CD4-positive, alpha-beta T cell treated with Interleukin-15 for 1 hour (primary cell): ENCODE data around the gene PYGL.

ENCODE experiments used
- DNase-seq: peaks from one replicate; pipeline ENCODE4 v3.0.0-alpha.2; 2020

PYGL gene

DNA sequence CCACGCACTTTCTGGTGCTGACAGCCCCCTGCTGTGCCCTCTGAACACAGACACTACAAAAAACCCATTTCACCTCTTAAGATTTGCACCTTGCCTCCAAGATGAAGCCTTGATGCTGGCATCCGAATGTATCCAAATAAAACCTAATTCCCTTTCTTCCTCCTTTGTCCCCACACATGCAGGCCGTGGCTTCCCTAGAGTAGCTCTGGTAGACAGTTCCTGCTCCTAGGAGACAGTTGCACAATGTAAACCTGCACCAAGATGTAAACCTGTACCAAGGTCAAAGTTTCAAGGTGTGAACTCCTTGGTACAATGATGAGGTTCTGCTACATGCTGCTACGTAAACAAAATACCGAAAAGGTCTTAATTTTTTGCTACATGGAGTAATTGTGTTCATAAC, 73.1 kb downstream of the PYGL start:
- DNase-seq: no peak

DNA sequence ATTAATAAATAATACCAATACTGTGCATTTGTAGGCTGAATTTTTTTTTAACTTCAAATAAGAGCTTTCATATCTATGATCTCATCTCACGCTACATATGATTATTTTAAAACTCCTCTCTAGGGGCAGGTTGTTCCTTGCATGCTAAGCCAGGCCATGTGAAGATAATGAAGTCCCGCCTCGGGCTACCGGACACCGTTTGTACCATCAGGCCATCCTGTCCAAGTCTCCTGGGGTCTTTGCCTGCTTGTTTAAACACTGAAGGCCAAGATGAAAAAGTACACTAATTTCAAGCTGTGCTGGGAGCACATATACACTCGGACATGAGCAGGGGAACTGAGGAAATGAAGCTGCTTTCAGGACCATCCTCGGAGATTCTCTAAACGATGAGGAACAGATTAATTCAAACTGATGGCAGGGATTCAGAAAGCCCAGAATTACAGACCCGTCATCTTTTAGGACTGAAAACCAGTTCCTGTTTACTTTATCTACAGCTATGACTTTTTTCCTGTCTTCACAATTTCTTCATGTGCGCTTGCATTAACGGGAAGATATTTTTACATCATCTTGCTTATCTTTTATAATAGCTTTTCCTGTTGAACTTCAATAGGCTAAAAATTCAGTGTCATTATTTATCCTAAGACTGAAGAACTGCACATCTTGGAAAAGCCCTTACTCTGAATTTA, 78.7 kb downstream of the PYGL start:
- DNase-seq: no peak

DNA sequence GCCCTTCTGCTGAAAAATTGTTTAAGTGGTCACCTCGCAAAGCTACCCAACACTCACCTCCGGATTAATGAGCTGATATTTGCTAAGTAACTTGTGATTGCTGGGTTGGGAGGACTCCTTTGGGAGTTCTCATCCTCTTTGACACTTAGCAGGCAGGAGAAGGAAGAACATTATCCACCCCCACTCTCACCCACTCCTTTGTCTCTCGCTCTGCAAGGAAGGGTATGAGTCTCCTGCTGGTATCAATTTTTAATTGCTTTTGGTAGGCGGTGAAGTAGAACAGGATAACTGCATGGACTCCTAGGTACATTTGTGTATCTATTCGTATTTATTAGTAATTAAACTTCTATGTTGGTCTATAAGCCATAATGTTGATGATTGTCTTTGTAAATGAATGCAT, 79.3 kb downstream of the PYGL start:
- DNase-seq: no peak

DNA sequence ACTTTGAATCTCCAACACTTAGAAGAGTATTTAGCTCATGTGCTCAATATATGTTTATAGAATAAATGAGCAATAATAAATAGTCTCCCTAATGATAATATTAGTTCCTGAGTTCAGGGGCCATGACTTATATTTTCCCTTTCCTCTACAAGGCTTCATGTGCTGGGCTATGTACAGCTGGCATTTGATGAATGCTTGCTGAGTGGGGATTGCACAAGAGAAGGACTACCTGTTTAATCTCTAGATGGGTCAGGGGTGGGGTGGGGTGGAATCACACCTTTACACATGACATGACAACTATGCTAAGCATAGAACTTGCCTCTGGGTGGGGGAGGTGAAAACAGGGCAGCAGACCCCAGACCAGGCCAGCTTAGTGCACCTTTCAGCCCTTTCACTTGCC, 80.0 kb downstream of the PYGL start:
- no peak for DNase-seq

DNA sequence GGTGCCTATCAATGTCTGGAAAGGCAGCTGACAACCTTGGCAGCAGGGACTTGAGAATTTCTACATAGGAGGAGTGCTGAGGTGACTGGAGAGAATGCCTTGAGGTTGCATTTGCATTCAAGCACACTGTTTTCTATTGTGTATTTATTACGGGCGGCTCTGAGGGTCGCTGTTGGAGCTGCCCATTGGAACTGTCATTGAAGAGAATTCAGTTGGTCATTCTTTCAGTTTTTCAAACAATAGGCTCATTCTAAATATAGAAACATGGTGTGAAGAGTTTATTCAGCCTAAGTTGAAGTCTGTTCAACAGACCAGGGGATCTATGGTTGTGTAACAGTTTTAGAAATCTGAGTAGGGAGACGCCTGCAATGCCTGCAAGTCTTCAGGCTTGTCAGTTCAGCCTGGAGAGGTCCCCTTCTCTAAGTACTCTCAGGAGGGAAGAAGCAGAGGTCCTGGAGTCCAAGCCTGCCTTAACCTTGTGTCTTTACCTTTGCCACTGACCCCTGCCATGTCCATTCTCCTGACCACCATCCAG, 82.2 kb downstream of the PYGL start:
- no peak for DNase-seq

DNA sequence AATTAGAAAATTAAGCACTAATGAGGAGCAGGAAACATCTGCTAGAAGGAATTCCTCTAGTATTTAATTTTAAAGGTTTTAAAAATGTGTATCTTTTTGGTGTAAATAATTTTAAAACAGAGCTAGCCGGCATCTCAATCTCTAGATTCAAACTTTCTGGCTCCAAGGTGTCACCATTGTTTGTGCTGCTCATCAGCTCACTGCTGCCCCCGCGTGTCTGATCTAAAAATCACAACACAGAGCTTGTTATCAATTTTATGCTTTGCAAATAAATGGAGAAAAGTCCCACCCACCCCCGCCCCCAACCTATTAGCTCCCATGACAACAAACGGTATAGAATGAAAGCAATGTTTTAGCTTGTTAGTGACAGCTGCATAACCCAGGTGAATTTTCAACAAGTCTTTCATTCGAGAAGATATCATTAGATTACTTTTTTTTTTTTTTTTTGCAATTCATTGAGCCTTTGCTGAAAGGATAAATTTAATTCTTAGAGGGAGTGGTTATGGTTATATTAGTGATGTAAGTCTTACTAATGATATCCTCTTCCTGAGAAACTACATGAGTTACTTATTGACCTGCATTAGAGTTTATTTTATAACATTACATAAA, 83.7 kb downstream of the PYGL start:
- peak; percentile 87 for DNase-seq

DNA sequence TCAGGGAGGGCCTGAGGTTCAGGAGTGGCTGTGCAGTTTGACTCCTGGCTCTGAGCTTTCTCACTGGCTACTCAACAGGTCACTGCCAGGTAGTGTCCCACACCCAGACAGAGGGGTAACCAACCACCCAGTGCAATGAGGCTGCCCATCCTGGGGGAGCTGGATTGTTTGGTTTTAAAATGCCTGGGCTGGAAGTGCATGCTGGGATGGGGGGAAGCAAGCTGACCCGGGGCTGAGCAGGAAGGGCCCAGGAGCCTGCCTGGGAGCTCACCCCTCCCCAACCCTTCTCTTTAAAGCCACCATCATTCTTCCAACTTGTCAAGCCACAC, 85.0 kb downstream of the PYGL start:
- no peak for DNase-seq

DNA sequence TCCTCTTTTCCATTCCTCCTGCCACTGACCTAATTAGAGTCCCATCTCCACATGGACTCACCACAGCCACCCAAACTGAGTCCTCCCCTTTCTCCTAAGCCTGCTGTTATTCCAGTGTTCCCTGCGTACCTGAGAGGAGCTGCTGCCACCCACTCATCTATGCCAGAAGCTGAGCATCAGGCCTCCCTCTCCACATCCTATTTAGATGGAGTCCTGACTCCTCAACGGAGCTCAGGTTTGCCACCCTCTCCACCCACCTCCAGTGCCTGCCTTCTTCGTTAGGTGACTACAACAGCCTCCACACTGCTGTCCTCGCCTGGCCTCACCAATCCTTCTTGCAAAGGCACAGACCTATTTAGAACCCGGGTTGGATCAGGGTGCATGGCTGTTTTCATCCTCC, 87.6 kb downstream of the PYGL start:
- no peak for DNase-seq

DNA sequence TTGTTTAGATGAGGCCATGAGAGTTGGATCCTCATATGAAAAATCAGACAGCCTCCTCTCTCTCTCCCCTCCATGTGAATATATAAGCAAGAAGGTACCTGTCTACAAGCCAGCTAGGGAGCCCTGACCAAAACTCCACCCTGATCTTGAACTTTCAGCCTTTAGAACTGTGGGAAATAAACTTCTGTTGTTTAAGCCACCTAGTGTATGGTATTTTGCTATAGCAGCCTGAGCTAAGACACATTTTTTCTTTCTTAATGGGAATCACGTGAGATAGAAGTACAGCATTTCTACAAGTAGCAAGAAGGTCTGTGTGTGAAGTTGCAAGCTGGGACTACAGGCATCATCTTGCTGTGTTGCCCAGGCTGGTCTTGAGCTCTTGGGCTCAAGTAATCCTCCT, 88.7 kb downstream of the PYGL start:
- DNase-seq: no peak
